ENCODE results near the gene ATP11A. TPM values are rescaled to one million over a fixed set of nuclear protein-coding genes. Genes with fewer than 3 reads are reported as not detected.

The ATP11A gene
- total and polyA plus RNA-seq, 9 of the 15 experiments (the other 6 are each of a cell fraction or from before 2014, with no cell fraction given): 0.38 to 34.2 (median 4.2) TPM

GRCh38 chr13:112711528-112712265, 21.9 kb downstream of the ATP11A start (continued):
- no peak for TF ChIP-seq ZNF224 (CRISPR knock-in tag; IDR thresholded peaks at IDR 0.05)
- TF ChIP-seq RFX5 (IDR thresholded peaks at IDR 0.05; ENCODE audit: low read depth, low read length): no peak
- TF ChIP-seq MBD2 (IDR thresholded peaks at IDR 0.05; ENCODE audit: borderline replicate concordance, low read depth): peak; percentile 69

GRCh38 chr13:112712451-112713207, 22.8 kb downstream of the ATP11A start:
- WGBS (ENCODE audit: insufficient coverage, low coverage, missing lambda C conversion rate): 65% methylated on average over 10 of the region's 20 CpGs
- no peak for FAIRE-seq
- Histone ChIP-seq H4K20me1 (replicated peaks; ENCODE audit: control insufficient read depth, insufficient read depth, low read length) (peaks cover 14% of the 10 kb centered on the region), H3K9ac (ENCODE audit: insufficient read depth in 1 of 2, low read depth in 2 of 2, low read length in 2 of 2) (peak overlapping the region; percentile 34 to 80; a peak in 3 of 4 replicates), H3K9me3 (replicated peaks; ENCODE audit: control insufficient read depth, insufficient read depth, low read depth, low read length) (no peaks in the 10 kb centered on the region), H3K27ac (ENCODE audit: extremely low read depth, low read depth, low read length) (peak overlapping the region; percentile 77), H3K4me2 (ENCODE audit: insufficient read depth, low read length) (peak overlapping the region; percentile 77; the same call in 1 of the 2 replicates), H2AFZ (ENCODE audit: low read depth, low read length) (no peak overlapping the region), H3K4me3 (no peak overlapping the region), H3K27me3 (ENCODE audit: control insufficient read depth in 2 of 2, insufficient read depth in 2 of 2, low read length in 2 of 2) (no peaks in the 10 kb centered on the region), H3K36me3 (ENCODE audit: control insufficient read depth, insufficient read depth, low read length) (no peaks in the 10 kb centered on the region), H3K4me1 (replicated peaks in 1 of 2; ENCODE audit: control insufficient read depth in 2 of 2, insufficient read depth in 2 of 2, low read length in 2 of 2) (peaks cover 44 to 62% of the 10 kb centered on the region in 2 experiments), H3K79me2 (ENCODE audit: control insufficient read depth, insufficient read depth, low read length) (peaks cover 59% of the 10 kb centered on the region), H3K9me1 (ENCODE audit: control insufficient read depth, insufficient read depth, low read length) (peaks cover 11% of the 10 kb centered on the region)
- intact Hi-C loops (cut with micrococcal nuclease) (no loop called here), in situ Hi-C loops (cut with MboI) (no loop called here)
- no TSS peak for BruUV-seq (replicated peaks)
- POLR2A ChIA-PET: no interaction called here
- CTCF ChIA-PET (ENCODE audit: low intra/inter-chr PET ratio): no interaction called here
- DNase-seq (ENCODE audit: extremely low read depth in 1 of 4, low spot score in 3 of 4): no peak
- no peak for ATAC-seq
- no peak for TF ChIP-seq ZNF282 (CRISPR knock-in tag; IDR thresholded peaks at IDR 0.05)
- TF ChIP-seq TRIM28 (IDR thresholded peaks at IDR 0.05): no peak
- TF ChIP-seq MLLT1 (IDR thresholded peaks at IDR 0.05): no peak
- TF ChIP-seq ESRRB (CRISPR knock-in tag; IDR thresholded peaks at IDR 0.05; ENCODE audit: borderline replicate concordance): no peak
- TF ChIP-seq ZMIZ1 (IDR thresholded peaks at IDR 0.05; ENCODE audit: low read depth in 2 of 2, low read length in 2 of 2): no peak
- no peak for TF ChIP-seq ZNF398 (CRISPR knock-in tag; IDR thresholded peaks at IDR 0.05)
- TF ChIP-seq BRD9 (IDR thresholded peaks at IDR 0.05; ENCODE audit: low read depth, partially characterized antibody): no peak
- no peak for TF ChIP-seq XRCC4 (IDR thresholded peaks at IDR 0.05; ENCODE audit: extremely low read depth, insufficient read depth, insufficient read length)
